ENCODE results near the gene RPL27A.

Gene RPL27A

GRCh38 chr11:8722809-8723208, 40.2 kb downstream of the RPL27A start:
- Histone ChIP-seq H3K9me3 (ENCODE audit: low read length) (no peaks in the 10 kb centered on the region), H3K36me3 (ENCODE audit: insufficient read depth, low read length) (peaks cover 10% of the 10 kb centered on the region), H3K4me3 (ENCODE audit: low read length) (no peak overlapping the region), H3K27me3 (ENCODE audit: insufficient read depth, low read length) (no peaks in the 10 kb centered on the region), H3K4me1 (ENCODE audit: insufficient read depth, low read length) (peaks cover 7% of the 10 kb centered on the region), H2AFZ (ENCODE audit: low read depth, low read length) (no peak overlapping the region)

- H2AFZ ChIP-seq (ENCODE audit: low read depth, low read length): no peak overlapping the region
- H3K4me1 ChIP-seq (ENCODE audit: insufficient read depth, low read length): peaks cover 2% of the 10 kb centered on the region
- H3K9me3 ChIP-seq (ENCODE audit: low read length): no peaks in the 10 kb centered on the region
- peaks cover 10% of the 10 kb centered on the region for H3K36me3 ChIP-seq (ENCODE audit: insufficient read depth, low read length)
- H3K4me3 ChIP-seq (ENCODE audit: low read length): no peak overlapping the region
- no peaks in the 10 kb centered on the region for H3K27me3 ChIP-seq (ENCODE audit: insufficient read depth, low read length)
Observed at GRCh38 chr11:8723711-8724110, 41.1 kb downstream of the RPL27A start.

GRCh38 chr11:8724682-8725081, 42.1 kb downstream of the RPL27A start:
- peaks cover 3% of the 10 kb centered on the region for H3K4me1 ChIP-seq (ENCODE audit: insufficient read depth, low read length)
- no peak overlapping the region for H3K4me3 ChIP-seq (ENCODE audit: low read length)

GRCh38 chr11:8726395-8726794, 43.8 kb downstream of the RPL27A start:
- peaks cover 3% of the 10 kb centered on the region for H3K4me1 ChIP-seq (ENCODE audit: insufficient read depth, low read length)
- H3K27me3 ChIP-seq (ENCODE audit: insufficient read depth, low read length): no peaks in the 10 kb centered on the region
- H2AFZ ChIP-seq (ENCODE audit: low read depth, low read length): no peak overlapping the region
- H3K4me3 ChIP-seq (ENCODE audit: low read length): no peak overlapping the region
- no peaks in the 10 kb centered on the region for H3K9me3 ChIP-seq (ENCODE audit: low read length)
- peaks cover 10% of the 10 kb centered on the region for H3K36me3 ChIP-seq (ENCODE audit: insufficient read depth, low read length)

More at GRCh38 chr11:8724682-8725081, 42.1 kb downstream of the RPL27A start:
- Histone ChIP-seq H3K27me3 (ENCODE audit: insufficient read depth, low read length) (no peaks in the 10 kb centered on the region), H3K9me3 (ENCODE audit: low read length) (no peaks in the 10 kb centered on the region), H2AFZ (ENCODE audit: low read depth, low read length) (no peak overlapping the region), H3K36me3 (ENCODE audit: insufficient read depth, low read length) (peaks cover 10% of the 10 kb centered on the region)

GRCh38 chr11:8728563-8728962, 46.0 kb downstream of the RPL27A start:
- Histone ChIP-seq H3K4me1 (ENCODE audit: insufficient read depth, low read length) (peaks cover 3% of the 10 kb centered on the region), H3K9me3 (ENCODE audit: low read length) (no peaks in the 10 kb centered on the region), H3K36me3 (ENCODE audit: insufficient read depth, low read length) (peaks cover 7% of the 10 kb centered on the region), H3K27me3 (ENCODE audit: insufficient read depth, low read length) (no peaks in the 10 kb centered on the region), H2AFZ (ENCODE audit: low read depth, low read length) (no peak overlapping the region), H3K4me3 (ENCODE audit: low read length) (no peak overlapping the region)

- H3K4me3 ChIP-seq (ENCODE audit: low read length): no peak overlapping the region
- no peaks in the 10 kb centered on the region for H3K9me3 ChIP-seq (ENCODE audit: low read length)
- no peak overlapping the region for H2AFZ ChIP-seq (ENCODE audit: low read depth, low read length)
- H3K4me1 ChIP-seq (ENCODE audit: insufficient read depth, low read length): peaks cover 3% of the 10 kb centered on the region
- H3K27me3 ChIP-seq (ENCODE audit: insufficient read depth, low read length): no peaks in the 10 kb centered on the region
- peaks cover 7% of the 10 kb centered on the region for H3K36me3 ChIP-seq (ENCODE audit: insufficient read depth, low read length)
Observed at GRCh38 chr11:8729067-8729466, 46.5 kb downstream of the RPL27A start.

- Histone ChIP-seq H3K4me1 (ENCODE audit: insufficient read depth, low read length) (peaks cover 3% of the 10 kb centered on the region), H3K4me3 (ENCODE audit: low read length) (no peak overlapping the region), H3K36me3 (ENCODE audit: insufficient read depth, low read length) (peaks cover 7% of the 10 kb centered on the region), H3K27me3 (ENCODE audit: insufficient read depth, low read length) (no peaks in the 10 kb centered on the region), H2AFZ (ENCODE audit: low read depth, low read length) (no peak overlapping the region), H3K9me3 (ENCODE audit: low read length) (no peaks in the 10 kb centered on the region)
Observed at GRCh38 chr11:8729837-8730696, 47.5 kb downstream of the RPL27A start.

- no peaks in the 10 kb centered on the region for H3K27me3 ChIP-seq (ENCODE audit: insufficient read depth, low read length)
- H3K4me1 ChIP-seq (ENCODE audit: insufficient read depth, low read length): peaks cover 3% of the 10 kb centered on the region
- H3K4me3 ChIP-seq (ENCODE audit: low read length): no peak overlapping the region
- H3K36me3 ChIP-seq (ENCODE audit: insufficient read depth, low read length): peaks cover 5% of the 10 kb centered on the region
- H3K9me3 ChIP-seq (ENCODE audit: low read length): no peaks in the 10 kb centered on the region
- no peak overlapping the region for H2AFZ ChIP-seq (ENCODE audit: low read depth, low read length)
Observed at GRCh38 chr11:8730697-8731020, 48.1 kb downstream of the RPL27A start.

- Histone ChIP-seq H3K36me3 (ENCODE audit: insufficient read depth, low read length) (no peaks in the 10 kb centered on the region), H3K27me3 (ENCODE audit: insufficient read depth, low read length) (no peaks in the 10 kb centered on the region), H2AFZ (ENCODE audit: low read depth, low read length) (no peak overlapping the region), H3K4me3 (ENCODE audit: low read length) (no peak overlapping the region), H3K9me3 (ENCODE audit: low read length) (no peaks in the 10 kb centered on the region), H3K4me1 (ENCODE audit: insufficient read depth, low read length) (peaks cover 3% of the 10 kb centered on the region)
Observed at GRCh38 chr11:8731647-8732323, 49.2 kb downstream of the RPL27A start.

- no peak overlapping the region for H2AFZ ChIP-seq (ENCODE audit: low read depth, low read length)
- H3K27me3 ChIP-seq (ENCODE audit: insufficient read depth, low read length): no peaks in the 10 kb centered on the region
- H3K36me3 ChIP-seq (ENCODE audit: insufficient read depth, low read length): no peaks in the 10 kb centered on the region
- peaks cover 3% of the 10 kb centered on the region for H3K4me1 ChIP-seq (ENCODE audit: insufficient read depth, low read length)
- no peak overlapping the region for H3K4me3 ChIP-seq (ENCODE audit: low read length)
- H3K9me3 ChIP-seq (ENCODE audit: low read length): no peaks in the 10 kb centered on the region
Observed at GRCh38 chr11:8732324-8732670, 49.7 kb downstream of the RPL27A start.

- H3K4me1 ChIP-seq (ENCODE audit: insufficient read depth, low read length): peaks cover 3% of the 10 kb centered on the region
- H3K9me3 ChIP-seq (ENCODE audit: low read length): no peaks in the 10 kb centered on the region
- H2AFZ ChIP-seq (ENCODE audit: low read depth, low read length): no peak overlapping the region
- no peaks in the 10 kb centered on the region for H3K27me3 ChIP-seq (ENCODE audit: insufficient read depth, low read length)
- H3K36me3 ChIP-seq (ENCODE audit: insufficient read depth, low read length): no peaks in the 10 kb centered on the region
- H3K4me3 ChIP-seq (ENCODE audit: low read length): no peak overlapping the region
Observed at GRCh38 chr11:8732748-8733241, 50.2 kb downstream of the RPL27A start.

GRCh38 chr11:8733852-8734251, 51.3 kb downstream of the RPL27A start:
- no peaks in the 10 kb centered on the region for H3K9me3 ChIP-seq (ENCODE audit: low read length)
- no peaks in the 10 kb centered on the region for H3K27me3 ChIP-seq (ENCODE audit: insufficient read depth, low read length)
- H3K36me3 ChIP-seq (ENCODE audit: insufficient read depth, low read length): no peaks in the 10 kb centered on the region
- no peak overlapping the region for H3K4me3 ChIP-seq (ENCODE audit: low read length)
- no peak overlapping the region for H2AFZ ChIP-seq (ENCODE audit: low read depth, low read length)
- H3K4me1 ChIP-seq (ENCODE audit: insufficient read depth, low read length): no peaks in the 10 kb centered on the region

- H3K27me3 ChIP-seq (ENCODE audit: insufficient read depth, low read length): no peaks in the 10 kb centered on the region
- no peaks in the 10 kb centered on the region for H3K4me1 ChIP-seq (ENCODE audit: insufficient read depth, low read length)
- H2AFZ ChIP-seq (ENCODE audit: low read depth, low read length): no peak overlapping the region
- no peaks in the 10 kb centered on the region for H3K36me3 ChIP-seq (ENCODE audit: insufficient read depth, low read length)
- no peaks in the 10 kb centered on the region for H3K9me3 ChIP-seq (ENCODE audit: low read length)
- H3K4me3 ChIP-seq (ENCODE audit: low read length): no peak overlapping the region
Observed at GRCh38 chr11:8735094-8735493, 52.5 kb downstream of the RPL27A start.
